Urinary bladder (tissue), 4 donors: Measurements from ENCODE around the gene CPN2. TPM values are rescaled to one million over a fixed set of nuclear protein-coding genes. Genes with fewer than 3 reads are reported as not detected.

Source experiments
- DNase-seq: peaks from one replicate; pipeline ENCODE4 v3.0.0-alpha.2; 2015; ENCODE audit errors: extremely low spot score
- H3K27ac ChIP-seq: one replicate; pipeline ENCODE4 v1.5.1; 2013; ENCODE audit warnings: low read depth, mild to moderate bottlenecking, moderate library complexity
- H3K36me3 ChIP-seq: one replicate; pipeline ENCODE4 v1.6.1; 2013; ENCODE audit warnings: mild to moderate bottlenecking, moderate library complexity; ENCODE audit not compliant: insufficient read depth
- H3K4me1 ChIP-seq: one replicate; pipeline ENCODE4 v1.6.1; 2013; ENCODE audit warnings: mild to moderate bottlenecking, moderate library complexity; ENCODE audit not compliant: insufficient read depth
- H3K4me3 ChIP-seq: one replicate; pipeline ENCODE4 v1.5.1; 2013; ENCODE audit warnings: low read depth, low read length
- WGBS: extraction: QIAGEN DNeasy Blood & Tissue Kit; methylation state at CpG from one replicate; pipeline ENCODE4 v1.1.7; 2013; 5-methylcytosine and 5-hydroxymethylcytosine counted together
- polyA plus RNA-seq: library from polyadenylated mRNA; stranded (reverse); fragments of 200-250 nt; gene quantifications from one replicate; pipeline ENCODE4 v1.2.3, GENCODE V29; 2013
- total RNA-seq: library from RNA; depleted of rRNA; stranded (reverse); fragments of >200 nt; gene quantifications from one replicate; pipeline ENCODE4 v1.2.3, GENCODE V29; 2014
- donor health status: healthy with polysubstance abuse.
- donor health status: healthy.

The CPN2 gene
- total and polyA plus RNA-seq, 2 donors = 0.06 TPM; not detected in 1

GRCh38 chr3:194315088-194315964 is 35.8 kb downstream of the CPN2 start:
- DNase-seq = no peak
- Histone ChIP-seq H3K4me3 (peak overlapping the region; percentile 29), H3K4me1 (no peaks in the 10 kb centered on the region), H3K27ac (no peak overlapping the region), H3K36me3 (no peaks in the 10 kb centered on the region)
- 2% methylated on average over 54 of the region's 54 CpGs for WGBS

- no peak overlapping the region for H3K4me3 ChIP-seq
- WGBS = 70% methylated on average over 13 of the region's 13 CpGs
- H3K36me3 ChIP-seq = no peaks in the 10 kb centered on the region
- no peak for DNase-seq
- no peak overlapping the region for H3K27ac ChIP-seq
- H3K4me1 ChIP-seq = no peaks in the 10 kb centered on the region
These were observed 36.6 kb downstream of the CPN2 start for GRCh38 chr3:194314388-194315068.

- Histone ChIP-seq H3K4me3 (no peak overlapping the region), H3K27ac (no peak overlapping the region), H3K4me1 (peaks cover under 1% of the 10 kb centered on the region), H3K36me3 (no peaks in the 10 kb centered on the region)
- DNase-seq = no peak
- WGBS = 47% methylated on average over 15 of the region's 15 CpGs
These were observed 37.4 kb downstream of the CPN2 start for GRCh38 chr3:194313560-194314387.

- peaks cover 1% of the 10 kb centered on the region for H3K4me1 ChIP-seq
- no peak overlapping the region for H3K4me3 ChIP-seq
- H3K27ac ChIP-seq = no peak overlapping the region
- H3K36me3 ChIP-seq = no peaks in the 10 kb centered on the region
- WGBS = 16% methylated on average over 16 of the region's 16 CpGs
- DNase-seq = peak; percentile 88
These were observed 38.3 kb downstream of the CPN2 start for GRCh38 chr3:194312743-194313281.

GRCh38 chr3:194312186-194312742 is 38.9 kb downstream of the CPN2 start:
- Histone ChIP-seq H3K4me3 (no peak overlapping the region), H3K36me3 (no peaks in the 10 kb centered on the region), H3K4me1 (peaks cover 1% of the 10 kb centered on the region), H3K27ac (no peak overlapping the region)
- DNase-seq = no peak
- 37% methylated on average over 7 of the region's 7 CpGs for WGBS

- Histone ChIP-seq H3K36me3 (no peaks in the 10 kb centered on the region), H3K27ac (no peak overlapping the region), H3K4me3 (no peak overlapping the region), H3K4me1 (peaks cover 1% of the 10 kb centered on the region)
- over 99% methylated on average over 2 of the region's 2 CpGs for WGBS
- DNase-seq = no peak
These were observed 40.1 kb downstream of the CPN2 start for GRCh38 chr3:194311000-194311399.

GRCh38 chr3:194310060-194310835 is 40.9 kb downstream of the CPN2 start:
- peaks cover 1% of the 10 kb centered on the region for H3K4me1 ChIP-seq
- DNase-seq = no peak

GRCh38 chr3:194308601-194309449 is 42.3 kb downstream of the CPN2 start:
- 86% methylated on average over 8 of the region's 8 CpGs for WGBS
- DNase-seq = no peak

More at GRCh38 chr3:194310060-194310835, 40.9 kb downstream of the CPN2 start:
- no peaks in the 10 kb centered on the region for H3K36me3 ChIP-seq
- no peak overlapping the region for H3K27ac ChIP-seq
- 90% methylated on average over 11 of the region's 11 CpGs for WGBS
- no peak overlapping the region for H3K4me3 ChIP-seq

GRCh38 chr3:194307849-194308248 is 43.3 kb downstream of the CPN2 start:
- Histone ChIP-seq H3K4me3 (no peak overlapping the region), H3K27ac (no peak overlapping the region), H3K4me1 (peaks cover 1% of the 10 kb centered on the region), H3K36me3 (no peaks in the 10 kb centered on the region)
- WGBS = 93% methylated on average over 8 of the region's 8 CpGs
- DNase-seq = no peak

More at GRCh38 chr3:194308601-194309449, 42.3 kb downstream of the CPN2 start:
- Histone ChIP-seq H3K4me3 (no peak overlapping the region), H3K36me3 (no peaks in the 10 kb centered on the region), H3K27ac (no peak overlapping the region), H3K4me1 (peaks cover 1% of the 10 kb centered on the region)

- 63% methylated on average over 13 of the region's 13 CpGs for WGBS
- H3K36me3 ChIP-seq = no peaks in the 10 kb centered on the region
- peaks cover 1% of the 10 kb centered on the region for H3K4me1 ChIP-seq
- no peak overlapping the region for H3K27ac ChIP-seq
- no peak overlapping the region for H3K4me3 ChIP-seq
- DNase-seq = no peak
These were observed 44.1 kb downstream of the CPN2 start for GRCh38 chr3:194306771-194307640.

GRCh38 chr3:194306109-194306686 is 44.9 kb downstream of the CPN2 start:
- Histone ChIP-seq H3K36me3 (no peaks in the 10 kb centered on the region), H3K4me3 (no peak overlapping the region), H3K4me1 (peaks cover 1% of the 10 kb centered on the region), H3K27ac (no peak overlapping the region)
- 43% methylated on average over 11 of the region's 11 CpGs for WGBS
- DNase-seq = no peak
